Measurements from ENCODE around the gene C5orf24.

DNA sequence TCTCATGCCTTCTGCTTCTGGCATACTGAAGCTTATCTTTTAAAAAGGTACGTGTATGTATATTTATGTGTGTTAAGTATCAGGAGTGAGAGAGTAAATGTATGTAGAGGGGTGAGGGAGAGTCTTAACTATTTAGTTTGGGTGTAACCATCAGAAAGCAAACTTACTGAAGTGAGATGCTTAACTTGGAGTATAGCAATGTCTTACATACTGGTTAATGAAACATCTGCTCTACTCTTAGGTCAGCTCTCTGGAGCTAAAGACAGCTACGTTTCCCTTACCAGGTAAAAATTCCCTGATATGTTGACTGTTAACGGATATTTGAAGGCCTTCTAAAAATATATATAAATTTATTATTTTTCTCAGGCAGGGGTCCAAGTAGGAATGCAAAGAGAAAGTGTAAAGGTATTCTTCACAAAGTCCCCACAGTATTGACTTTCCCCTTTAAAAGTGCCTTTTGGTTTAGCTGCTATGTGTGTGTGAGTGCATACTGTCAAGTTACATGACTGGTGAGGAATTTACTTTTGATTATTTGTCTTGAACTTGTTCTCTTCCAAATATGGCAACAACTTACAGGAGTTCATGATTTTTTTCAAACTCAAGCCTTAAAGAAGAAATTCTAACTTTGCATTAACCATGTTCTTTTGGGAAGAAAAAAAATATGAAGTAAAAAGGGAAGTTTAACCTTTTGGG, 12.3 kb upstream of the C5orf24 start:
- TF ChIP-seq, protein P1, sequence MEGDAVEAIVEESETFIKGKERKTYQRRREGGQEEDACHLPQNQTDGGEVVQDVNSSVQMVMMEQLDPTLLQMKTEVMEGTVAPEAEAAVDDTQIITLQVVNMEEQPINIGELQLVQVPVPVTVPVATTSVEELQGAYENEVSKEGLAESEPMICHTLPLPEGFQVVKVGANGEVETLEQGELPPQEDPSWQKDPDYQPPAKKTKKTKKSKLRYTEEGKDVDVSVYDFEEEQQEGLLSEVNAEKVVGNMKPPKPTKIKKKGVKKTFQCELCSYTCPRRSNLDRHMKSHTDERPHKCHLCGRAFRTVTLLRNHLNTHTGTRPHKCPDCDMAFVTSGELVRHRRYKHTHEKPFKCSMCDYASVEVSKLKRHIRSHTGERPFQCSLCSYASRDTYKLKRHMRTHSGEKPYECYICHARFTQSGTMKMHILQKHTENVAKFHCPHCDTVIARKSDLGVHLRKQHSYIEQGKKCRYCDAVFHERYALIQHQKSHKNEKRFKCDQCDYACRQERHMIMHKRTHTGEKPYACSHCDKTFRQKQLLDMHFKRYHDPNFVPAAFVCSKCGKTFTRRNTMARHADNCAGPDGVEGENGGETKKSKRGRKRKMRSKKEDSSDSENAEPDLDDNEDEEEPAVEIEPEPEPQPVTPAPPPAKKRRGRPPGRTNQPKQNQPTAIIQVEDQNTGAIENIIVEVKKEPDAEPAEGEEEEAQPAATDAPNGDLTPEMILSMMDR (conservative IDR thresholded peaks at IDR 0.05 in 1 of 2, IDR thresholded peaks at IDR 0.05 in 1 of 2; ENCODE audit: extremely low read depth in 1 of 2, insufficient read depth in 1 of 2, low read depth in 1 of 2, low read length in 2 of 2): no peak
- TF ChIP-seq EZH2 (IDR thresholded peaks at IDR 0.05; ENCODE audit: borderline replicate concordance, low read length): no peak

Data from mammary epithelial cell (primary cell).